Measurements from ENCODE around the gene PPIL4. TPM values are rescaled to one million over a fixed set of nuclear protein-coding genes. Genes with fewer than 3 reads are reported as not detected.
A peak's percentile ranks its signal among the peaks of the same experiment; 100 is the strongest.

PPIL4 gene
- total RNA-seq, 2 experiments from 2014 or later = 51.8 to 53.5 TPM

DNA sequence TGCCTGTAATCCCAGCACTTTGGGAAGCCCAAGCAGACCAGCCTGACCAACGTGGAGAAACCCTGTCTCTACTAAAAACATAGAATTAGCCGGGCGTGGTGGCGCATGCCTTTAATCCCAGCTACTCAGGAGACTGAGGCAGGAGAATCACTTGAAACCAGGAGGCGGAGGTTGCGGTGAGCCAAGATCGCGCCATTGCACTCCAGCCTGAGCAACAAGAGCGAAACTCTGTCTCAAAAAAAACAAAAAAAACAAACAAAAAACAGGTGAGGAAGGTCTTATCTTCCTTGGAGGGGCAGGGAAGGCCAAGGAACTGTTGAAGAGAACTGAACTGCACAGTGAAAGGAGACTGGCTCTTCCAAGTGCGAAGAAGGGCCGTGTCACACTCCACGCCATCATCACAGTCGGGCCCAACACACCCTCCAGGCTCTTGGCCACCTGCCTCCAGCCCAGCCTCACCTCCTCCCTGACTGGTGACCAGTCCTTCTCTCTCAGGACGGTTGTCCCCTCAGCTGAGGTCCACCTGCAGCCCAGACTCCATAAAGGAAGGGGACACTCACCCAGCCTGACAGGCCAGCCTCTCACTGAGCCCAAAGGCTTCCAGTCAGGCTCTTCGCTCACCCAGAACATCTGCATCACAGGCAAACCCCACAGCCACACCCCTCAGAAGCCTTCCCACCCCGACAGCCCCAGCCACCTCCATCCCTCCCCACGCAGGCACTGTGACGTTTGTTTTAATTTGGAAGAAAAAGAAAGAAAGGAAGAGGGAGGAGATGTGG, 65.2 kb downstream of the PPIL4 start:
- ATAC-seq (ENCODE audit: poor library complexity) = peak; percentile 36
- Mint-ChIP-seq H3K27me3 (no peaks in the 10 kb centered on the region), H3K27ac (peak overlapping the region; percentile 99), H3K9me3 (no peaks in the 10 kb centered on the region), H3K4me1 (ENCODE audit: low read depth) (peaks cover 82% of the 10 kb centered on the region), H3K36me3 (ENCODE audit: low read depth) (peaks cover 59% of the 10 kb centered on the region), H3K4me3 (peak overlapping the region; percentile 92)
- Histone ChIP-seq H3K27ac (ENCODE audit: low read depth in 1 of 2, low read length in 2 of 2) (peak overlapping the region; percentile 91 to 97), H3K27me3 (ENCODE audit: control insufficient read depth in 1 of 2, insufficient read depth in 2 of 2, low read length in 2 of 2) (no peaks in the 10 kb centered on the region), H3K4me3 (ENCODE audit: low read length) (peak overlapping the region; percentile 68), H3K36me3 (ENCODE audit: insufficient read depth, low read length) (peaks cover 11% of the 10 kb centered on the region), H3K4me1 (ENCODE audit: insufficient read depth, low read length) (peaks cover 87% of the 10 kb centered on the region), H3K9me3 (ENCODE audit: control insufficient read depth in 1 of 2, insufficient read depth in 1 of 2, low read length in 2 of 2) (no peaks in the 10 kb centered on the region)
- no peak for TF ChIP-seq CTCF (IDR thresholded peaks at IDR 0.05)
- POLR2A ChIA-PET = no interaction called here
- intact Hi-C loops (cut with DNase I, micrococcal nuclease) = no loop called here
- CTCF ChIA-PET = interaction anchor here (1.0 to 1.5 kb wide), 5 partner anchors 36 to 452 kb away, joined by 3 to 4 read pairs (median 3); partner anchors contain the start of gene PPIL4
- DNase-seq = peak in 11 of 14 experiments; percentile 32 to 84 (median 60)

DNA sequence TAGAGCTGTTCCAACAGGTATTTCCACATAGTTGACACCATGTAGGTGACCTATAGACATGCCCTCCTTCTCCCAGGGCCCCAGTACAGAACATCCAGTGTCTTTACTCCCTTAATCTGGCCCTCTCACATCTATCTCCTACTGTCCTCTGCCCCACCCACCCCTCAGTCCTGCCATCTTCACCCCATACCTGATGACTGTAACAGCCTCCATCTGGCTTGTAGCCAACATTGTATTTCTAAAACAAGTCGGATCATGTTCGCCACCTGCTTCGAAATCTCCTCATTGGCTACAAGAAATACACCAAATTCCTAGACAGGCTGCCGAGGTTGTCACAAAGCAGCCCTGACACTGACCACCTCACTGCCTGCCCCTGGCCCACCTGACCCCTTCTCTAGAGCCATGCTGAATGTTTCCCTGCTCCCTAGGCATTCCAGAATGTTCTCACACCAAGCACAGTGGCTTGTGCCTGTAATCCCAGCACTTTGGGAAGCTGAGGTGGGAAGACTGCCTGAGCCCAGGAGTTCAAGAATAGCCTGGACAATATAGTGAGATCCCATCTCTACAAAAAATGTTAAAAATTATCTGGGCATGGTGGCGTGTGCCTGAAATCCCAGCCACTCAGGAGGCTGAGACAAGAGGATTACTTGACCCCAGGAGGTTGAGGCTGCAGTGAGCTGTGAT, 67.1 kb downstream of the PPIL4 start:
- ChIA-PET POLR2A (interaction anchor here (0.7 to 1.9 kb wide), 4 partner anchors 16 to 598 kb away, joined by 3 to 5 read pairs (median 4); partner anchors contain the start of gene PPIL4), CTCF (interaction anchor here (0.7 to 1.3 kb wide), 2 partner anchors 11 to 38 kb away, joined by 3 to 4 read pairs; no protein-coding TSS in a partner anchor)
- Histone ChIP-seq H3K4me1 (ENCODE audit: insufficient read depth, low read length) (peaks cover 89% of the 10 kb centered on the region), H3K27me3 (ENCODE audit: control insufficient read depth in 1 of 2, insufficient read depth in 2 of 2, low read length in 2 of 2) (no peaks in the 10 kb centered on the region), H3K4me3 (ENCODE audit: low read length) (no peak overlapping the region), H3K9me3 (ENCODE audit: control insufficient read depth in 1 of 2, insufficient read depth in 1 of 2, low read length in 2 of 2) (no peaks in the 10 kb centered on the region), H3K27ac (ENCODE audit: low read depth in 1 of 2, low read length in 2 of 2) (no peak overlapping the region), H3K36me3 (ENCODE audit: insufficient read depth, low read length) (peaks cover 20% of the 10 kb centered on the region)
- H3K4me3 Mint-ChIP-seq = peak overlapping the region; percentile 71
- peaks cover 51% of the 10 kb centered on the region for H3K36me3 Mint-ChIP-seq (ENCODE audit: low read depth)
- no peaks in the 10 kb centered on the region for H3K27me3 Mint-ChIP-seq
- no peaks in the 10 kb centered on the region for H3K9me3 Mint-ChIP-seq
- H3K27ac Mint-ChIP-seq = peak overlapping the region; percentile 99
- intact Hi-C loops (cut with DNase I, micrococcal nuclease) = no loop called here
- DNase-seq = no peak
- peaks cover 66% of the 10 kb centered on the region for H3K4me1 Mint-ChIP-seq (ENCODE audit: low read depth)
- no peak for ATAC-seq (ENCODE audit: poor library complexity)
- no peak for TF ChIP-seq CTCF (IDR thresholded peaks at IDR 0.05)

DNA sequence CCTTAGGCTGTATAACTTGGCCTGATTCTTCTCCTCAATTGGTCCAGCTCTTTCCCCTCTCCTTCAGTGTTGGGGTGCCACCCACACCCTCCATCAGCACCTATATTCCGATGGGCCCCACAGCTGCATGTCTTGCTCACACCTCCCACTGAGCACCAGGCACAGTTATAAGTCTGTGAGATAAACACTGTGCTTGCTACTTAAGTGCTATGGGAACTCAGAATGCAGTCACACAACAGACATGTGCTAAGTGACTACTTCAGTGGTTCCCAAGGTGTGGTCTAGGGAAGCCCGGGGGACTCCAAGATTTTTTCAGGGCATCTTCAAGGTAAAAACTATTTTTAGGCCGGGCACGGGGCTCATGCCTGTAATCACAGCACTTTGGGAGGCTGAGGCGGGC, 68.3 kb downstream of the PPIL4 start:
- Mint-ChIP-seq H3K36me3 (ENCODE audit: low read depth) (peaks cover 58% of the 10 kb centered on the region), H3K9me3 (no peaks in the 10 kb centered on the region), H3K4me3 (peak overlapping the region; percentile 62), H3K27me3 (no peaks in the 10 kb centered on the region), H3K27ac (peak overlapping the region; percentile 99), H3K4me1 (ENCODE audit: low read depth) (peaks cover 66% of the 10 kb centered on the region)
- no peak for DNase-seq
- TF ChIP-seq CTCF (IDR thresholded peaks at IDR 0.05) = no peak
- intact Hi-C loops (cut with DNase I, micrococcal nuclease) = no loop called here
- Histone ChIP-seq H3K9me3 (ENCODE audit: control insufficient read depth in 1 of 2, insufficient read depth in 1 of 2, low read length in 2 of 2) (no peaks in the 10 kb centered on the region), H3K36me3 (ENCODE audit: insufficient read depth, low read length) (peaks cover 32% of the 10 kb centered on the region), H3K4me1 (ENCODE audit: insufficient read depth, low read length) (peaks cover 92% of the 10 kb centered on the region), H3K27ac (ENCODE audit: low read depth in 1 of 2, low read length in 2 of 2) (no peak overlapping the region), H3K27me3 (ENCODE audit: control insufficient read depth in 1 of 2, insufficient read depth in 2 of 2, low read length in 2 of 2) (no peaks in the 10 kb centered on the region), H3K4me3 (ENCODE audit: low read length) (no peak overlapping the region)
- ChIA-PET POLR2A (interaction anchor here (1.1 kb wide), 1 partner anchor 68 kb away, joined by 3 read pairs; the partner anchor contains the start of gene PPIL4), CTCF (no interaction called here)
- no peak for ATAC-seq (ENCODE audit: poor library complexity)

All from CD4-positive, alpha-beta T cell (primary cell).